Stimulated activated CD4-positive, alpha-beta T cell treated with anti-CD3 and anti-CD28 coated beads, TNF-alpha, amount 100 ng/mL, for 4 hours (primary cell): Measurements from ENCODE around the gene KLHL40.
A peak's percentile ranks its signal among the peaks of the same experiment; 100 is the strongest.

Experiments used
- DNase-seq, 3 experiments: peaks; one replicate each; pipeline ENCODE4 v3.0.0-alpha.2; 2020; ENCODE audit warnings: low read depth in 3 of 3

Gene KLHL40

DNA sequence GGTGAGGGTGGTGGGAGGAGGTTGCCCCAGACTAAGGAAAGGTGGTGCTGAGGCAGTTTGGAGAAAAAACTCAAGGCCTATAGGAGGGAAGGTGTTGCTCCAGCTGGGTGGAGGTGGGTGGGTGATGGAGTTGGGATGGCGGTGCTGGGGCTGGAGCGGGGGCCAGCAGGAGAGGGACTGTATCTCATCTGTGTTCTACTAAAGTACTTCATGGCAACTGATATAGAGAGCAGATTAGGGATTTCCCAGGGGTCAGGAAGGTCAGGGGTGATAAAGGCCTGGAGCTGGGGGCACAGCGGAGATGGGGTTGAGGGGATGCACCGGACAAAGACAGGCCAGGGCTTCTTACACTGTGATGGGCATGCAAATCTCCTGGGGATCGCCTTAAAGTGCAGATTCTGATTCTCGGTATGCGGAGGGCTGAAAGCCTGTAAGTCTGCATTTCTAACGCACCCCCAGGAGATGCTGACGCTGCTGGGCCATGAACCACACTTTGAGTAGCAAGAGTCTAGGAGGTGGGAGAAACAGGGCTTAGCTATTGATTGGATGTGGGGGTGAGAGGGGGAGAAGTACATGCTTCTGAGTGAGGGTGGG is 4.2 kb downstream of the KLHL40 start:
- no peak for DNase-seq

DNA sequence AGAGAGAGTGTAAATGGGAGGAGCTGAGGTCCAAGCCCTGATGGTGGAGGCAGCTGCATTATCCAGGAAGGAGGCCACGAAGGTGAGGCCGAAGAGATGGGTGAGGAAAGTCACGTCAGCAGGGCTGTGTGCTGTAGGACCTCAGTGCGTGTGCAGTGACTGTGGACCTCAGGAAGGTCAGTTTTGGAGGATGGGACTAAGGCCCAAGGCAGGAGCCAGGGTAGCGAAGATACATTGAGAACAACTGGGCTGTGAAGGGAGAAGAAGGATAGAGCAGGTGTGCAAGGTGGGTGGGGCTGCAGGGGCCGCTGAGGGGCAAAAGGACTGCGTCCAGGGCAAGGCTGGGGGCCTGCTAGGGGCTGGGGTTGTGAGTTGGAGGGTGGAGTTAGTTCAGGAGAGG is 4.9 kb downstream of the KLHL40 start:
- DNase-seq = no peak

DNA sequence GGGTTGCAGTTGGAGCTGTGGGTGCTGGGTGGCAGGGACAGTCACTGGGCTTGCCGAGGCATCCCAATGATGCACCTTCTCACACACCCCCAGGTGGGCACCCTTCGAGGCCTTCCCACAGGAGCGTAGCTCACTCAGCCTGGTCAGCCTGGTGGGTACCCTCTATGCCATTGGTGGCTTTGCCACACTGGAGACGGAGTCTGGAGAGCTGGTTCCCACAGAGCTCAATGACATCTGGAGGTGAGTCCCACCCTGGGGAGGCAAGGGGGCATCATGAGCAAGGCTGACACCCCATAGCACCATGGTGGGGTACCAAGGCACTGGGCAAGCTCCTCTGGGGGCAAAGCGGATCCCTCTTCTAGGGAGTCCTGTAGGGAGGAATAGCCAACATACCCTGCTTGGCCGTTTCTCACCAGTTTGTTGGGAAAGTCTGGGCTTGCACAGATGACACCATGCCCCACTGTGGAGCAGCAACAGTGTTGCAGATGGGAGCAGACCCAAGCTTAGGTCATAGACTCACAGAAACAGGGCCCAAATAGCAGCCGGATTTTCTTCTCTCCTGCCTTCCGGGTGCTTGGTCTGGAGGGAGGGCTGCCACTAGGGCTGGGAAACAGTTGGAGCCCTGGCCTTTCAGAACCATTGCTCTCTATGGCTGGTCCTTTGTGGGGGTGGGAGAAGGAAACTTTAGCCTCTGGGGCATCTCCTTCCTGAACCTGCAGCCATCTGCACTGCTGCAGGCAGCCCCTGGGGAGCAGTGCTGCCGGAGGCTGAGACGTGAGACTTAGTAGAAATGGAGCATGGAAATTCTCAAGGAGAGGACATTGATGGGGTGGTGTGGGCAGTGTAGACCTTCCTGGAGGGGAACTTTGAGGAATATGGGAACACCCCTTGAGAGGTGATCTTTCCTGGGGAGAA is 5.7 kb downstream of the KLHL40 start:
- no peak for DNase-seq

DNA sequence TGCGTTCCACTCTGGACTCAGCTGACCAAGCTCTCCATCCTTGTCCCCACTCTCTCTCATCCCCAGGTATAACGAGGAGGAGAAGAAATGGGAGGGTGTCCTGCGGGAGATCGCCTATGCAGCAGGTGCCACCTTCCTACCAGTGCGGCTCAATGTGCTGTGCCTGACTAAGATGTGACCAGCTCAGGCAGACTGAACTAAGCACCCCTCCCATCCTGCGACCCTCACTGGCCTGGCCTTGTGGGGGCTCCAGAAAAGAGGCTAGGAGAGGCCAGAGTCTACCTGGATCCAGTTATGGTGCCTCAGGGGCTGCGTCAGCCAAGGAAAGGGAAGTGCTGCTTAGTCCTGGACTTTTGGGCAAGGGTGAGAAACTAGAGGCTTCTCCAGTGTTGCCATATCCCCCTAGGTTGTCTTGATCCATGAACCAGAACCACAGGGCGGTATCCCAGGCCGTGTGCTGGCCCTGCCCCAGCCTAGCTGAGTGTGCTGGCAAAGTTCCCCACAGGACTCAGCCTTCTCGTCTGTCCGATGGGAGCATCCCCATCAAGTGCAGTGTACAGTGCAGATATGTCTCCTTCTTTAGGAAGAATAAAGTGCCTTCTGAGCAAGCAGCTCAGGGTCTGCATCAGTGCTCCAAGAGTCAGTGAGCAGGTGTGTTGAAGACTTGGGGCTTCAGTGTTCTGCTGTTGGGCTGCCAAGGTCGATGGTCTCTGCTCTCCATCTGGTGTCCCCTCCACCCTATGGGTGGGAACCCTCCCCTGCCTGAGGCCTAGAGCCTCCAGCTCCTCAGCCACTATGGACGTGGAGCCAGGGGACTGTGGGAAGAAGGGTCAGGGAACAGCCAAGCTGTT is 6.7 kb downstream of the KLHL40 start:
- no peak for DNase-seq

DNA sequence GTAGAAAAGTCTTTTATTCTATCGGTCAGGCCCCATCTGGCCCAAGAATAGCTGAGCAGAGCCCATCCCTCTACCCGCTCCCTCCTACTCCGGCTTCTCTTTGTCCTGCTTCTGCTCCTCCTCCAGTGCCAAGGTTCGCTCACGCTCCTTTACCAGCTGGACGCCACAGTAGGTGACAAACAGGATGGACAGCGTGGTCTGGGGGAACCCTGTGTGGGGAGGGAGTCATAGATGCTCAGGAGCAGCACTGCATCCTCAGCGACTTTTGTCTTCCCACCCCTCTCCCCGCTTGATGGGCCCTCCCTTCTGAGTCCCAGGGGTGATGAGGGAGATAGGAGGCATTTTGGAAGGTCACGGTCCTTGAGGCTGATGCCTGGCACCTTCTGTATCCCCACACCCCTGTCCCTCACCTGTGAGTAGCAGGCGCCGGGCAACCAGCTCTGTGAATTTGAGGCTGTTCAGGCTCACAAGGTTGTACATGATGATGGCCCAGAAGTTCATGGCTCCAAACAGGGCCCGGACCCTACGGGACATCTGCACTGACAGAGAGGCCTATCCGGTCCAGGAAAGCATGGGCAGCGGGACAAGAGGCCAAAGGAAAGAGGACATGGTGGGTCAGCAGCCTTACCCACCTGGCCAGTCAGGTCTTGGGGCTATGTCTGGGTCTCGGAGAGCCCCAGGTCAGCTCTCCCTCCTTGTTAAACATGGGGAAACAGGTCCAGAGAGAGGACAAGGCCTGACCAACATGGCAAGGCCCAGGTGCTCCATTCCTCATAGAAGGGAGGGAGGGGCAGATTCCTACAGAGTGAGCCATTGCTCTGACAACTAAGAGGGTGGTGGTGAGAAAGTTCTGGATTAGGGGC is 7.6 kb downstream of the KLHL40 start:
- DNase-seq = no peak

DNA sequence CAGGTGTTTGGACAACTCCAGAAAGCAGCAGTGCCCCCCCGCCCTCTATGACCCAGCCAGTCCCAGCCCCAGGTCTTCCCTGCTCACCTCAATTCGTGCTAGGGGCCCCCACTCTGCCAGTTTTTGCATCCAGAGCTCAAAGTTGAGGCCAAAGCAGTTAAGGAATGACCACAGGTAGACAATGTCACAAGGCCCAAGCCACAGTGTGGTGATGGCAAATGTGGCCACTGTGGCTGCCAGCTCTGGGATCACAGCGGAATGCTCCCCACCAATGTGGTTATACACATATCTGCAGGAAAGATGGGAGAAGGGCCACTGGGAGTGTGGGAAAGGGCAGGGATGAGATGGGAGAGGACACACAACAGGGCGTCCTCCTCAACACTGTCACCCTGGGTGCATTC is 8.2 kb downstream of the KLHL40 start:
- DNase-seq = no peak

DNA sequence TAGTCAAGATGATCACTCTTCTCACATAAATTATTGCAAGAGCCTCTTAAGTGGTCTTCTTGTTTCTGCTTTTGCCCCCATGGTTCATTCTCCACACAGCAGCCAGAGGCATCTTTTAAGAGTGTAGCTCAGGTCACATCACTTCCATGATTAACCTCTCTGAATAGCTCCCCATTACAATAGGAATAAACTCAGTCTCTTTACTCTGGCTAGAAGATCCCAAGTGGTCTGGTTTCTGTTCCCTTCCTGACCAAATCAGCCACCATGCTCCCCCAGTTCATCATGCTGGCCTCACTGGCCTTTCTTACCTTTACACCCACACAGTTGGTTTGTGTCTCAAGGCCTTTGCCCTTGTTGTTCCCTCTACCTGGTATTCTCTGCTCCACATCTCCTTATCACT is 9.0 kb downstream of the KLHL40 start:
- no peak for DNase-seq

DNA sequence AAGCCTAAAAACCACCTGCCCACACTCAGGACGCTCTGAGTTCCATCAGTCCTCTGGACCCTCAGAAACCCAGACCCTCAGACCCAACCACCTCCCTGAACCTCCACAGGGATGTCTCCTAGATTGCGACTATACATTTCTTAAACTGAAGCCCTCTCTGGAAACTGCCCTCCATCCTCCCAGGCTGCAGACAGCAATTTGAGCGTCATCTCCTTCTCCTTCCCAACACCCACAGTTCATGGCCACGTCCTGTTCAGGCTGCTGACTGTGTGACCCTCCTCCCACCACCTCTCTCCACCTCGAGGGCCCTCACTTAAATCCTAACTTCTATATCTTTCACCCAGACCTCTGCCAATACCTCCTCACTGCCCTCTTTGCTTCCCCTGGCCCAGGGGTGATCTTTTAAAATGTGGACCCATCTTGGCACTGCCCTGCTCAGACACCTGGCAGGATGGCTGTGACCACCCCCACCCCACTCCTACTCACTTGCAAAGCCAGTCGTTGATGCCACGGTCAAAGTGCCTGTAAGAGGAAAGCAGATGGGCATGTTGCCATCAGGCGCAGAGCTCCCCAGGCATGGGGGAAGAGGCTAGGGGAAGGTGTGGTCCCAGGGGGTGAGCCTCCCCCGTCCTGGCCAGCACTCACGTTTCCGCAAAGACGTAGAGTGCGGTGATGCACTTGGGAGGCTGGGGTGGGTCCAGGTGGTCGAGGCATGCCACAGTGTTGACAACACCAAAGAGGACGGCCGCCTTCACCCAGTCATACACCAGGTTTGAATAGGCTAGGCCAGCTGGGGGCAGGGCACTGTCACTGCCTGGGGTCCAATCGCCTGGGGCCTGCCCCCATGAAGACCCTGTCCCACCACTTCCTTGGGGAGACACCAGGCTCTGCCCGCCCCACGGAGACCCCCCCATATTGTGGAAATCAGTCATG is 11.3 kb downstream of the KLHL40 start:
- DNase-seq = no peak

DNA sequence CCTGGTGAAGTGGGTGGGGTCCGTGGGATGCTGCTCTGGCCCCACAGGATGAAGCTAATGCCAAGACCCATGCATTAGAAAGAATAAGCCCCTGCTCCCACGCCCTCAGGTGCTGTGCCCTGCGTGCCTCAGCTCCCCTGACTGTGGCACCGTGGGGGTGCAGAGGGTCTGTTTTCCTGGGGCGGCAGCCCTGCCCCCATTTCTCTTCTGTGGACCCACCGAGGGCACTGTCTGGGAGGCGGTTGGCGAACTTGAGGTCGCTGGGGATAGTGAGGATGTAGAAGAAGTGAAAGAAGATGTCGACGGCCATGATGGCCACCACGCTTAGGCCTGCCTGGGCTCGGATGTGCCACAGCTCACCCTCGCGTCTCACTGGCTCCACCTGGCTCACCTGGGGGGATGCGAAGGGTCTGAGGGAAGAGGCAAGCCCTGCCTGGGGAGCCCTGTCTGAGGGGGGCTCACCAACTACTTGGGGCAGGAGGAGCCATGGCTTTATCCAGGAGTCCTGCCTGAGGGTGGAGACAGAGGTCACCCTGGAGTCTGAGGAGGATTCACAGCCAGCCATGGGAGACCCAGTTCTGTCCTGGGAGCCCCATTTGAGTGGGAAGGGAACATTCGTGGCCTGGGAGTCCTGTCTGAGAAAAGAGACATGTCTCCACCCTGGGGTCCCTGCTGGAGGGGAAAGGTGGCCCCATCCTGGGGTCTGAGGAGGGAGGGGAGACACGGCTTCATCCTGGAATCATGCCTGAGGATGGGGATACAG is 12.1 kb downstream of the KLHL40 start:
- DNase-seq = no peak

DNA sequence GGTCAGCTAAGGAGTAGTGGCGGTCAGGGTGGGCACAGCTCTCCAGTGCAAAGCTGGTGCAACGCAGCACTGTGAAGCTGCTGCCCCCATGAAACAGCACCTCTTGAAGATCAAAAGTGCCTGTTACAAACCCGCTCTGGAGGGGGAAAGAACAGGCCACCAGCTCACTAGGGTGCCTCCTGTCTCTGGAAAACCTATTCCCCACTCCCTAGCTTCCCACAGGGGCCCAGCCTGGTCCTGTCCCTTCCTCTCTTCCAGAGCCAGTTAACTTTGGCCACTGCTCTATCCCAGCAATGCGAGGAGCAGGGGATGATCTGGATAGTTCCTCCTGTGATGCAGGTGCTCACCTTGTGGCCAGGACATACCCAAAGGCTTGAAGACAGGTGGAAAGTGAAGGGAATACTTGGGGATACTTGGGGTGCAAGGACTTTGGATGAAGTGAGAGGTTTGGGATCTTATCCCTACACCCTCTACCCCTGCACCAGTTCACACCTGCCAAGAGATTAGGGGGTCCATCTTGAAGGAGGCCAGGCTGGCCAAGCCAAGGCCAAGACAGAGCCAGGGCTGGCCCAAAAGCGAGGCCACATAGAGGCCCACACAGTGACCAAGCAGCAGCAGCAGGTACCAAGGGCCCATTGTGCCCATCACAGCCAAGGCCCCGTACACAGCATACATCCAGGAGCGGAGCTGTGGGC is 13.0 kb downstream of the KLHL40 start:
- no peak for DNase-seq

DNA sequence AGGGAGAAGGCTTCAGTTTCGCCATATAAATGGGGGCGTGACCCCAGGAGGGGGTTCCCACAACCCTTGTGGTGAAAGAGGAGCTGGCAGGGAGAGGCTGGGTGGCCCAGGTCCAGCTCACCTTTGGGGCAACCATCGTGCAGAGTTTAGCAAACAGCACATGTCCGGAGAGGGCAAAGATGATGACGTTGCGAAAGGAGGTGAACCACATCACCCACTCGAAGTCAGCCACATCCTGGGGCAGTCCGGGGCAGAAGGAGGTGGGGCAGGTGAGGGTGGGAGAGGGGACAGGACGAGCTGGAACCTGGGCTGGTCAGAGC is 13.5 kb downstream of the KLHL40 start:
- DNase-seq = no peak

DNA sequence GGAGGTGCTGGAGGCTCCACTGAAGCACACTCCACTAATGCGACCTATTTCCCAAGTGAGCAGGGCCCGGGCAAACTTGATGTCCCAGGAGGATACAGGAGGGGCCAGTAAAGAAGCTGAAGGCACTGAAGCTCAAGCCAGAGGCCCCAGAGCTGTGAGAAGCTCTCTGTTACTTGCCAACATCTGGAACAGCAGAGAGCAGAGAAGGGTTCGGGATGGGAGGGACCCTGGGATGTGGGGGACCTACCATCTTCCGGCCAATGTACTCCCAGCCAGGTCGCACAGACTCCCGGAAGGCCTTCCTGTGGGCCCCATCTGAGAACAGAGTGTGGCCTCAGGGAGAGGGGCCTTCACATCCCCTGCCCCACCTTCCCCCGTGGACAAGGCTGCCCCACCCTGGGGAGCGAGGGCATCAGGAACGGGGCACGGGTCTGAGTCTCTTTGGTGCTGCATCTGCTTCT is 14.2 kb downstream of the KLHL40 start:
- no peak for DNase-seq

DNA sequence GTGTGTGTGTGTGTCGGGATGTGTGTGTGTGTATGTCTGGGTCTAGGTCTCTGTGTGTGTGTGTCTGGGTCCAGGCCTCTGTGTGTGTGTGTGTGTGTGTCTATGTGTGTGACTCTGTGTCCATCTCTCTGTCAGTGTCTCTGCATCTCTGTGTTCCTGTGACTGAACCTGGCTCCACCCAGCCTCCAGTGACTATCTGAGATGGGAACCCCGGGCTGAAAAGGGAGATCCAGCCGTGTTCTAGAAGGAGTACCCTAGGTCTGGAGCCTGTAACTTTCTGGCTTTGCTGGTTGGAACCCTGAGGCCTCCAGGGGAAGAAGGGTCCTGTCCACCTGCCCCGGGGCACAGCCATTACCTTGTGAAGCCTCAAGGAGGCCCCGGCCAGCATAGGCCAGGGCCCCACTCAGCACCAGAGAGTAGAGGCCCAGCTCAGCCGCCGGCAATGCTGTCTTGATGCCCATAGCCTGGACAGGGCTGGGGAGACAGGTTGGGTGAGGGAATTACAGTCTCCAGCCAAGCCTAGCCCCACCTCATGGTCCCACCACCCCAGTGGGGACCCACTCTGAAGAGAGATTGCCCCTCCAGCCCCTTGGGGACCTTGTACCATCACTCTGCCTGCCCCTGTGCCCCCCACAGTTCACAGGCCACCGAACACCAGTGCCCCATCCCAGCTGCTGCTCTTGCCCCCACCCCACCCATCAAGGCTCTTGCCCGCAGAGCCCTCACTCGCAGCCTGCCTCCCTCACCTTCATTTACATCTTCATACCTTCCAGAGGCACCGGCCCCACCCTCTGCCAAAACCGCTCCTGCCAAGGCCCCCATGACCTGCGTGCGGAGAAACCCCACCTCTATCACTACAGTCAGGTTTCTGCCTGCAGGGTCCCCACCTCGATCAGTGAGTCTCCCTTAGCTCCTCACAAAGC is 15.3 kb downstream of the KLHL40 start:
- DNase-seq = no peak

DNA sequence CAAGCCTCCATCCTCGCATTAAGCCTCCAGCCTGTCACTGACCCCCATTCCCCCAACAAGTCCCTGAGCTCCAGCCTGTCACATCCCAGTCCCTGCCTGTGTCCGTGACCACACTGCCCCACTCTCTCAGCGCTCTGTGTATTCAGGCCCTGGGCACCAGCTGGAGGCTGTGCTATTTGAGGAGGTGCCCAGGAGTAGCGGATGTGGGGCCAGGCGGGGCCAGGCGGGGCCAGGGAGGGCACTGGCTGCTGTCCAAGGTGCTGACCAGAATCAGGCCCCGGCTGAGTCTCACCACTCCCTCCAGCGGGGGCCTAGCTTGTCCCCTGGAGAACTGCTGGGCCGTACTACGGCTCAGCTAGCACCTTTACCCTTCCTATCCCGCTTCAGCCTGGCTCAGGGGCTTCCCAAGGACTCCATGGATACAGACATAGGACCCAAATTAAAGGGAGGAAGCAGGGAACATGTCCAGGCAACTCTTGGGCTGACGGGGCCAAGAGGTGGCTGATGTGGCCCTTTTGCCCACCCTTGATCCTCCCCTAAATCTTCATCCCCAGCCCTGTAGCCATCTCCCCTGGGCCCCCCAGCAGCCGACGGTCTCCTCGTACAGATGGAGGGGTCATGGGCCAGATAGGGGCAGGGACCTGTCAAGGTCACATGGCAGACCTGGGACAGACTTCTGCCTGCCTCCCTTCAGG is 16.2 kb downstream of the KLHL40 start:
- DNase-seq = peak in 2 of 3 experiments; percentile 7 to 20

DNA sequence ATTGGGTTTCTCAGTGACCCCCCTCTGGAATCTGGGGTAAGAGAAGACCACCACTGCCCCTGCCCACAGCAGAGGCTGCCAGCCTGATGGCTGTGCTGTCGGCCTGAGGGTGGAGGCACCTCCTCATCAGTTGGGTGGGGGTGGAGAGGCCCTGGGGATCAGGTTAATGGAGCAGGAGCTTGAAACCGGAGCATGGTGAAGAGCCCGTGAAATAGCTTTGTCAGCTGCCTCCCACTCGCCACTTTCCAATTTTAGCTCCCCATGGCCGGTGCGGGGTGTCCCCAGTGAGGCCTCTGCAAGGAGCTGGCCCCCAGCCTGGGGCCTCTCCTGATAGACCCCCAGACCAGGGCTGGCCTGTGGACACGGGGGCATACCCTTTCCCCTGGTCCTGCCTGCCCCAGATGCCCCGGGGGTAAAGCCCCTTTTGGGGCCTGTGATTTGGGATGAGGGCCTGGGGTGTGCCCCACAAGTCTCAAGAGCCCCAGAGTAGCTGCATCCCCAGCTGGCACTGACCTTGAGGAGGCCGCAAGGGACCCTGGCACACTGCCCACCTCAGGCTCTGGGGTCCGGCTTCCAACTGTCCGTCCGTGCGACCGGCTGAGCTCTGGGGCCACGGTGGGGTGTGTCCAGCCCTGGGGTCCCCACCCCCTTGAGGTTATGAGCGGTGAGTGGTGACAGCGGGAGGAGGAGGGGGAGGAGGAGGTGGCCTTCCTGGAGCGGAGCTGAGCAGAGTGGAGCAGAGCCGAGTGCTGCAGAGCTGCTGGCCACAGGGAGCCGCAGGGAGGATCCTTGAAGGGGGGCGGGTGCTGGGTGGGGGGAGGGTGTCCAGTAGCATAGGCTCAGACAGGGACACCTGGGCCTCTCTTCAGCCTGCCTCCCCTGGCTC is 17.0 kb downstream of the KLHL40 start, which contains the start of gene HHATL:
Gene HHATL, minus strand, starts transcription at position 733 of the 886 bp plus-strand sequence. CDS start 1,972 bp downstream, outside the sequence.
- no peak for DNase-seq
